GM18511 (cell line): ENCODE data around the gene ASB8.

Experiments
- ATAC-seq: cut with Tn5 transposase; IDR thresholded peaks from one replicate; pipeline ENCODE4 v1.9.1; 2021; ENCODE audit warnings: mild to moderate bottlenecking, moderate library complexity; ENCODE audit not compliant: unreplicated experiment

Gene ASB8

GRCh38 chr12:48157018-48157888 lies at the start of gene ASB8:
Gene ASB8 (minus strand): TSS chr12:48157515. CDS start chr12:48153496, 4,019 bp downstream.
- ATAC-seq, result peak; percentile 91

GRCh38 chr12:48203192-48203591 lies 45.9 kb upstream of the ASB8 start, which contains the start of gene OR10AD1:
Gene OR10AD1 (minus strand): TSS chr12:48203292. CDS start chr12:48203292, 0 bp downstream.
- ATAC-seq, result no peak

GRCh38 chr12:48202766-48203165 lies 45.5 kb upstream of the ASB8 start:
- no peak for ATAC-seq

- no peak for ATAC-seq
Measured at GRCh38 chr12:48201516-48201915, 44.2 kb upstream of the ASB8 start.

GRCh38 chr12:48201091-48201490 lies 43.8 kb upstream of the ASB8 start:
- ATAC-seq, result no peak

- no peak for ATAC-seq
Measured at GRCh38 chr12:48199774-48200221, 42.5 kb upstream of the ASB8 start.

GRCh38 chr12:48198985-48199384 lies 41.7 kb upstream of the ASB8 start:
- no peak for ATAC-seq

GRCh38 chr12:48198672-48198971 lies 41.3 kb upstream of the ASB8 start:
- ATAC-seq, result peak; percentile 19

- ATAC-seq, result peak; percentile 100
Measured at GRCh38 chr12:48197971-48198671, 40.8 kb upstream of the ASB8 start.

GRCh38 chr12:48197549-48197970 lies 40.2 kb upstream of the ASB8 start:
- peak; percentile 31 for ATAC-seq

GRCh38 chr12:48194799-48195201 lies 37.5 kb upstream of the ASB8 start:
- ATAC-seq, result no peak

GRCh38 chr12:48193623-48194022 lies 36.3 kb upstream of the ASB8 start:
- ATAC-seq, result no peak

- ATAC-seq, result no peak
Measured at GRCh38 chr12:48192861-48193260, 35.5 kb upstream of the ASB8 start.

GRCh38 chr12:48191096-48191495 lies 33.8 kb upstream of the ASB8 start:
- no peak for ATAC-seq

GRCh38 chr12:48189331-48190125 lies 32.2 kb upstream of the ASB8 start:
- peak; percentile 59 for ATAC-seq

GRCh38 chr12:48187916-48188695 lies 30.8 kb upstream of the ASB8 start:
- no peak for ATAC-seq

GRCh38 chr12:48185181-48185919 lies 28.0 kb upstream of the ASB8 start:
- ATAC-seq, result no peak

GRCh38 chr12:48184549-48184922 lies 27.2 kb upstream of the ASB8 start:
- ATAC-seq, result no peak

- ATAC-seq, result peak; percentile 5
Measured at GRCh38 chr12:48183876-48184548, 26.7 kb upstream of the ASB8 start.
